Cardiac septum (tissue), 1 donor: ENCODE data around the gene SLITRK3. TPM values are rescaled to one million over a fixed set of nuclear protein-coding genes. Genes with fewer than 3 reads are reported as not detected.

Experiments used
- DNase-seq: peaks from one replicate; pipeline ENCODE4 v3.0.0-alpha.2; 2020; ENCODE audit warnings: low spot score
- intact Hi-C: fragments of 100-400 bp; cut with DNase I; formaldehyde crosslinking; loops from one replicate; pipeline ENCODE4 v1.14.0; 2022
- long read RNA-seq: library from polyadenylated mRNA; unstranded; transcript quantifications from one replicate; pipeline ENCODE4 v2.0.0, GENCODE V29; 2021
- total RNA-seq: library from RNA; stranded (reverse); fragmentation: NEBNext Ultra II Directional; extraction: Animal tissue kit (Norgen Biotek cat#: 25700); gene quantifications from one replicate; pipeline ENCODE4 v1.2.1, GENCODE V29; 2021
- donor health status: DM: no; HTN: no; CAD: no.

SLITRK3 gene
- not detected for total RNA-seq
- long read RNA-seq: 0 reads

DNA sequence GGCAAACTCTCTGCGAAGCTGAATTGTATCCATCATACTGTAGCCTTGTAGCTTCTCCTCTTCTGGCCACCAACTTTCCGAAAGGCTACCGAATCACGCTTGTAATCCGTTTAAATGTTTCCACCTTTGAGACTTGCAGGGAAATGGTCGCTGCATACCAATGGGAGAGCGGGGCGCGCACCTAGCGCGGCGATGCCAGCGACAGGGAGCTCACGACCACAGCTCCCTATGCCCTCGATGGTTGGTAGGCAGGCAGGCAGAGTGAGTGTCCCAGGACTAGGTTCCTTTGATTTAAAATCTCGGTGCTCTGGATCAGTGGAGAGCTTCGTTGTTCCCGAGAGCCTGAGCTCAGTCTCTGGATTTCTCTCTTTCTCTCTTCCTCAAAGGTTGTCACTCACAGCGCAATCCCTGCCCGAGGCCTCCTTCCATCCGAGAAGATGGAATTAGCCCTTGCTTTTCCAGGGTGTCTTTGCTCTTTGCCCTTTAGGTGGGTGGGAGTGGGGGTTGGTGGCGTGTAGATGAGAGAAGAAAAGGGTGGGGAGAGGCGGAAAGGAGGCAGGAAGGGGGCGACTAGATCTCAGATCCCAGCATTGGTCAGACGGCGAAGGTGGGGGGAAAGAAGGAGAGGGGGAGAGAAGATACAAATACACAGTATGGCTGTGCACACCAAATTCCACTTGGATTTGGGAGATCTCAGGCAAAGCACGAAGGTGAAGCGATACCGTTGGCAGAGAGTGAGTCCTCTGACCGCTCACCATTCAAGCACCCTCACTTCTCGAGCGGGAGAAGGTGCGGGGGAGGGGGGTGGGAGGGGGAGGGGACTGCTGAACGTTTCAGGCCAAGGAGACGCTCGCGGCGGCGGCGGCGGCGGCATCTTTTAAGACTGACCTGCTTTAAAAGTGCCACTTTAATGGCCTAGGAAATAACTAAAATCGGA lies at the start of gene SLITRK3:
SLITRK3 (minus strand) TSS at position 745 of the 937 bp plus-strand sequence. CDS start 5,554 bp downstream, outside the sequence.
- no peak for DNase-seq
- intact Hi-C loops: no loop called here

- DNase-seq: no peak
- intact Hi-C loops: no loop called here
Observed at GRCh38 chr3:165243597-165243996, 47.4 kb upstream of the SLITRK3 start.

DNA sequence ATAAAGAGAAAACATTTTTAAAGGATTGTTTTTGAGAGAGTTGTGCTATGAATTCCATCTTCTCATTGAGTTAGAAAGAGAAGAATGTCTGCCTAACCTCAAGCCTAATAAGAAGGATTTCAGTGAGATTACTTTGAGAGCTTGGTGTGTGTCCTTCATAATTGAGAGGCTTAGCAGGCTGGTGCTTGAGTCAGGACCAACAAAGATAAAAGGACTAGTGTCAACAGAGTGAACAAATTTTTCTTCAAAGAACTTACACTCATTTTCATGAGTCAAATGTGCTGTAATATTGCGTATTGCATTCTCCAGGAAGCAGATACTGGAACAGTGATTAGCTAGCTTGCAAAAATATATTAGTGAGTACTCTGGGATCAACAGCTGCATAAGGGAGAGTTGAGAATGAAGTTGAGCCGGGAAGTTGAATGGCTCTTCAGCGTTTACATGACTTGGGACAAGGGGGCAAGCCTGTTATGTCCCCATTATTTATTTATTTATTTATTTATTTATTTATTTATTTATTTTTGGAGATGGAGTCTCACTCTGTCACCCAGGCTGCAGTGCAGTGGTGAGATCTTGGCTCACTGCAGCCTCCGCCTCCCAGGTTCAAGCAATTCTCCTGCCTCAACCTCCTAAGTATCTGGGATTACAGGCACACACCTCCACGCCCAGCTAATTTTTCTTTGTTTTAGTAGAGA lies 37.5 kb upstream of the SLITRK3 start:
- intact Hi-C loops: no loop called here
- no peak for DNase-seq

DNA sequence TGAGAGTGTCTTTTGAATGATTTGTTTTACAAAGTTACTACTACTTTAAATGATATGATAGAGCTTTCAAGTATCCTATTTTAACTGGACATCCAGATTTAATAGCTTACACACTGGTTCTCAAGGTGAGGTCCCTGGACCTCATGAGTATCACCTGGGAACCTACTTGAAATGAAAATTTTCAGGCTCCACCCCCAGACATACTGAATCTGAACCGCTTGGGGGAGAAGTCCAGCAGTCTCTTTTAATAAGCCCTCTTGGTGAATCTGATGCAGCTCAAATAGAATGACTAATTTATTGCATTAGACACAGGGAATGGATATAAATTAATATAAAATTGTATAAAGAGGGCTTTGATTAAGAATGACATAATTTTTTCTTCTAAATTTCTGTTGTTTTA lies 29.4 kb upstream of the SLITRK3 start:
- intact Hi-C loops: no loop called here
- no peak for DNase-seq

DNA sequence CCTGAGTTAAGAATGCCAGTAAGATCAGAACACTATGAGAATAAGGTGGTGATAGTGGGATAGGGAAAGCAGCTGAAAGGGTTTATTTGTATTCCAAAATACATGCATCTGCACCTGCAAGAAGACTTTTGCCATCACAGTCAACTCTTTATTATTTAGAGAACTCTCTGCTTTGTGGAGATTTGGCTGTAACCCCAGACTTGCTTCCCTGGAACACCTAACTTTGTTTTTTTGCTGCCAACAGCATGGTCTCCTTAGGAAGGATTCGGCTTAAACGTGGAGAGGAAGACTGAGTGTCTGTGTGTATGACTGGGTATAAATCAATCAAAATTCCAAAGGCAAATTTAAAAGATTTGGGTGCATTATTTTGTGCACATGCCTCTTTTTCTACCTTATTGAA lies 21.6 kb upstream of the SLITRK3 start:
- DNase-seq: no peak
- intact Hi-C loops: no loop called here

GRCh38 chr3:165212580-165212979 lies 16.4 kb upstream of the SLITRK3 start:
- no peak for DNase-seq
- intact Hi-C loops: no loop called here

DNA sequence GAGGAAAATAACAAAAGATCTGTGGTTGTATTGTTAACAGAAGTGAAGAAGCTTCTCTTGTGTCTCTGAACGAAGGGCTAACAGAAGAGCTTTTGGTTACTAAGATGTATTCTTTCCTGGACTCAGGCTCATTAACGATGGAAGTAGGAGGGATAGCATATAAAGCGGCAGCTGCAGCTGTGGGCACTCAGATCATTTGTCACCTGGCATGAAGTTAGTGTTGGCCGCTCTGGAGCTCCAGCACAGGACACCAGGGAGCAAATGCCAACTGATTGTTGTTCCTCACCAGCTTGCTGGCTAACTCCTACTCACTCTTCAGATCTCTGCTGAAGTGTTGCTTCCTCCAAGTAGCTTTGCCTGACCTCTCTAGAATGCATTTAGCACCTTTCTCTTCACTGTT lies 15.5 kb upstream of the SLITRK3 start:
- DNase-seq: no peak
- intact Hi-C loops: no loop called here

DNA sequence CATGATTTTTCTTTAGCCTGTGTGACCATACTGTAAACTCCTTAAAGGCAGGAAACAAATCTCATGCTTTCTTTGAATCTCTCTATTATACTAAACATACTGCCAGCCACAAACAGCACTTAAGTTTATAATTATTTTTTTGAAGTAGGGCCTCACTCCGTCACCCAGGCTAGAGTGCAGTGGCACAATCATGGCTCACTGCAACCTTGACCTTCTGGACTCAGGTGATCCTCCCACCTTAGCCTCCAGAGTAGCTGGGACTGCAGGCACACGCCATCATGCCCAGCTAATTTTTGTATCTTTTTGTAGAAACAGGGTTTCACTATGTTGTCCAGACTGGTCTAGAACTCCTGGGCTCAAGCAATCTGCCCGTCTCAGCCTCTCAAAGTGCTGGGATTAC lies 14.5 kb upstream of the SLITRK3 start:
- intact Hi-C loops: no loop called here
- no peak for DNase-seq

GRCh38 chr3:165210132-165210531 lies 13.9 kb upstream of the SLITRK3 start:
- DNase-seq: no peak
- intact Hi-C loops: no loop called here

DNA sequence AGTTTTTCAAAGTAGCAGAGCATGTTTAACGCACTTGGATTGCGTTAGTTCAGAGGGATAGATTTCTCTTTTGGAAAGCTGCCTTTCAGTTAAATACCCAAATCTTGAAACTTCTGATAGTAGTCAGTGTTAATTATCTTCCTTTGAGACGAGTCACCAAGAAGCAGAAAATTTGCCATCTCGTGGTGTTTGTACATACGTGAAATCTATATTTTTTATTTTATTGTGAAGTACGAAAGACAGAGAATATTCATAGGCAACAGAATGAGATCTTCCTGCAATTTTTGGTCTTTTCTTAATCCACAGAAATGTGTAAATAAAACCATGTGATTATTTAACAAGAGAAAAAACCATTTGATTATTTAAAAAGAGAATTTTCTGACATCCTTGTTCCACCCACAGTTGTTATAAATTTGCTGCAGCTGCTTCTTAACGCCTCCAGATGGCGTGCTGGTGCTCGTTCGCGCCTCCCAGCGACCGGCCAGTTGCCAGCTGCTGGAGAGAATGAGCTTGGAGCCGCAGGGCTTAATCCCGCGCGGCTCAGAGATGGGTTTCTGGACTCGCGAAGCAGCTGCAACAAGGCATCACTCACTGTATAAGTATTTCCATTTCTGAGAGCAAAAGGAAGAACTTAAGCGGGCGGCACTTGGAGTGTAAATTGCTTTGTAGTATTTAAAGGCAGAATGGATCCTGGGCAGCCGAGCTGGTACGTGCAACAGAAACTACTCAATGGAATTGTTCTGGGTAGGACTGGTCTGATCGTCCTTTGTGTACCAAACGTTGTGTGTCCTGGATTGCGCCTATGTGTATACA lies 10.5 kb upstream of the SLITRK3 start:
- intact Hi-C loops: no loop called here
- DNase-seq: no peak

GRCh38 chr3:165204445-165204844 lies 8.3 kb upstream of the SLITRK3 start:
- DNase-seq: no peak
- intact Hi-C loops: no loop called here

DNA sequence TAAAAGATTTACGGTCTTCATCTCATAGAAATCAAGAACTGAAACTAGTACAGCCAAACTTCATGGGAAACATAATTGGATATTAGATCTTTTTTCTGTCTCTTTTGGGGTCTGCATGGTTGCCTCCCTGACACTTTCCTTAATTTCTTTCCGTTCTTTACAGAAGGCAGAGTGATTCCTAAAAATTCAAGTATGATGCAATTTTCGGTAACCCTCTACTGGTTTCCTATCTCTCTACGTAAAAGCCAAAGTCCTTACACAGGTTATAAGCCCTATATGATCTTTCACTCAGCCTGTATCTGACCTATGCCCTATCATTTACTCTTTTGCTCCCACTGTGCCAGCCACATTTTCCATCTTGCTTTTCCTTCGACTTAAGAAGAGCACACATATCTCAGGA lies 6.8 kb upstream of the SLITRK3 start:
- DNase-seq: no peak
- intact Hi-C loops: no loop called here

DNA sequence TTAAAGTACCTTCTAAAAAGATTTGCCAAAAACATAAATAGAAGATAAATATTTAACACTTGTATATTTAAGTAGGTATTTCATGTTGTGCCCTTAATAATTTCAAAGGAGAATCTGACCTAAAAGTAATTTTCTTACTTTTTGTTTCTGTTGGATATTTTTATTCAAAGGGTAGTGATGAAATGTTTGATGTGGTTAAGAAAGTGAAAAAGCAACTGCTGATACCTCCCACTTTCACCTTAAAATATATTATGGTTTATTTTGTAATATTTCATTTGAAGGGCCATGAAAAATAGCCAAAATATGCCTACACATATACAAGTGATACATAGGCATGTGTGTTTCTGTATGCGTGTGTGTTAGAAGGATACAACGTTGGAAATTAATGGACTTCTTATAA lies 5.8 kb upstream of the SLITRK3 start:
- intact Hi-C loops: no loop called here
- no peak for DNase-seq

- intact Hi-C loops: no loop called here
- DNase-seq: no peak
Observed at GRCh38 chr3:165197481-165197800, 1.3 kb upstream of the SLITRK3 start.

- intact Hi-C loops: no loop called here
- DNase-seq: no peak
Observed at GRCh38 chr3:165196577-165197480, 645 bp upstream of the SLITRK3 start.

DNA sequence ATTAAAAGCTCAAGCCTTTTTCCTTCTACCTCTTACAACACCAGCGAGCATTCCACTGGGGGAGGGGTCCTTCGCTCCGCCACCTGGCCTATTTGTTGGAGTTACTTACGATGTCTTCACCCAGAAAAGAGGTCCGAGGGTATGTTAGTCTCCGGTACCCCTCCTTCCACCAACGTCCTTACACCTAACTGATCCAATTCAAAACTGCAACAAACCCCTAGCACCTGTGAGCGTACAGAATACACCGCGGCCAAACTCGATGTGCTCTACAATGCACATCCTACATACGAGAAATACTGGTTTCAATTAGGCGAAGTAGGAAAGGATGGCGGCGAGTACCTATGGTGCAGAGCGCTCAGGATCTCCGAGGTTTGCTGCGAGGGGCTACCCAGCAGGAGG lies 944 bp downstream of the SLITRK3 start:
- no peak for DNase-seq
- intact Hi-C loops: no loop called here

DNA sequence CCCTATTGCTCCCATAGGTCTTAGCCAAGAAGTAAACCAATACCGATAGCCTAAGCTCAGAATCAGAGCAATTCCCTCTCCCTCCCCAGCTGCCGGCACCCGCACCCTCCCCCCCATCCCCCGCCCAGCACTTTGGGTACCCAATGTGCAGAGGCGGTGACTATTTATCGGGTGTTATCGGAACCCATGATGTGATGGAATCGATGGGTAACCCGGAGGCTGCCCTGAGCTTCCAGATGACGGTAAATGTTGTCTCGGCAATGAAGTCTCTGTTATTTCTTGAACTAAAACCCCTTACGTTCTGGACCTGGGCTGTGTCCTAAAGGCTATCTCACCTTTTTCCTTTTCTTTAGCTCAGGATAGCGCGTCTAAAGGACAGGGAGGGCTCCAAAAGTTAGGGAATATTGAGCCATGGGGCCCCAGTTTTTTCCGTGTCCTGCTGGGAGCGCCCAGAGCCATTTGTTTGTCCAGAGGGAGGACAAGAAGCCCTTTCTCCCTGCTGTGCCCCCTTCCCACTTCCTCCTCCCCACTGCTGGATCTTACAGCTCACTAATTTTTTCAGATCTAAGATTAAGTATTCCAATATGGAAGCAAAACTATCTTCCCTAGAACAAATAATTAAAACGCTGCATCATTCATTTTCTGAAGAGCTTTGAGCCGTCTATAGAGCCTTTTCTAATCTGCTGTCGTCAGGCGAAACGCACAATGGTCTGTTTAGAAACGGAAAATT lies 1.5 kb downstream of the SLITRK3 start:
- intact Hi-C loops: no loop called here

GRCh38 chr3:165193366-165194254 lies 2.6 kb downstream of the SLITRK3 start:
- no peak for DNase-seq
- intact Hi-C loops: no loop called here

More for the DNA sequence above, 1.5 kb downstream of the SLITRK3 start:
- no peak for DNase-seq
